Thyroid gland (tissue), 4 donors: ENCODE data around the gene FBXO22.

Source experiments
- CTCF ChIP-seq, 6 experiments: fragments of 200-600 bp in 3 of 6; fragments of 450-650 bp in 3 of 6; sonication (generic) in 3 of 6; IDR thresholded peaks; one replicate each; pipeline ENCODE4 v1.5.1; 2016 to 2019; ENCODE audit warnings: antibody characterized with exemption in 6 of 6, mild to moderate bottlenecking in 2 of 6, inconsistent platforms in 1 of 6, moderate library complexity in 1 of 6
- POLR2A ChIP-seq, 2 donors: fragments of 450-650 bp; IDR thresholded peaks; one replicate each; pipeline ENCODE4 v1.6.1; 2017; ENCODE audit warnings: antibody characterized with exemption in 2 of 2, mild to moderate bottlenecking in 2 of 2, moderate library complexity in 1 of 2

- no peak for TF ChIP-seq CTCF (IDR thresholded peaks at IDR 0.05)
- no peak for TF ChIP-seq POLR2A (IDR thresholded peaks at IDR 0.05)
These were observed 40.9 kb upstream of the FBXO22 start for GRCh38 chr15:75862796-75863195.
